K562 (cell line): ENCODE measurements around the gene CELSR1. TPM values are rescaled to one million over a fixed set of nuclear protein-coding genes. Genes with fewer than 3 reads are reported as not detected.

Experiments
- FIP1L1 ChIP-seq: fragments of 200-400 bp; formaldehyde crosslinking; IDR thresholded peaks from 2 replicates; pipeline ENCODE4 v1.6.1; 2018; ENCODE audit warnings: mild to moderate bottlenecking, low read depth, low read length; ENCODE audit not compliant: poor library complexity, severe bottlenecking
- HDAC6 ChIP-seq: IDR thresholded peaks from 2 replicates; pipeline ENCODE4 v1.6.1; 2012; ENCODE audit warnings: low read depth, mild to moderate bottlenecking, control low read depth, inconsistent platforms, low read length, moderate library complexity
- PML ChIP-seq: IDR thresholded peaks from 2 replicates; pipeline ENCODE4 v1.6.1; 2012; ENCODE audit warnings: low read length, inconsistent platforms
- SOX6 ChIP-seq: fragments of 450-650 bp; IDR thresholded peaks from 2 replicates; pipeline ENCODE4 v1.6.1; 2014; ENCODE audit warnings: mild to moderate bottlenecking
- WHSC1 ChIP-seq: IDR thresholded peaks from one replicate; pipeline ENCODE4 v1.6.1; 2012; ENCODE audit warnings: low read length, control low read depth, inconsistent platforms
- YBX1 ChIP-seq: fragments of 450-650 bp; IDR thresholded peaks from 2 replicates; pipeline ENCODE4 v1.7.1; 2016; ENCODE audit warnings: mild to moderate bottlenecking
- ZBTB7A ChIP-seq: IDR thresholded peaks from 2 replicates; pipeline ENCODE4 v1.6.1; 2011; ENCODE audit warnings: low read depth, mild to moderate bottlenecking, low read length, moderate library complexity, borderline replicate concordance; ENCODE audit not compliant: control insufficient read depth
- ZBTB8A ChIP-seq: fragments of 450-650 bp; IDR thresholded peaks from 2 replicates; pipeline ENCODE4 v1.6.1; 2018; ENCODE audit warnings: mild to moderate bottlenecking, moderate library complexity; ENCODE audit not compliant: partially characterized antibody
- polyA plus RNA-seq, 8 experiments: library from polyadenylated mRNA; depleted of rRNA in 4 of 8; stranded (reverse) in 5 of 8; unstranded in 3 of 8; fragments of >200 nt; fragmentation: Nextera tagmentation in 2 of 8; fragmentation: Illumina TruSeq in 1 of 8; extraction: Ambion mirVana in 2 of 8; extraction: Trizol in 1 of 8; gene quantifications; 2 replicates each; pipeline versions ENCODE4 v1.2.1 to v1.2.3, GENCODE V29; 2011 to 2014; ENCODE audit warnings: inconsistent platforms in 1 of 8, missing spikeins in 1 of 8
- total RNA-seq, 7 experiments: library from RNA; depleted of rRNA in 6 of 7; stranded (reverse); fragments of >200 nt in 6 of 7; fragmentation: Illumina TruSeq in 2 of 7; extraction: Trizol in 2 of 7; gene quantifications; 2 replicates each; pipeline versions ENCODE4 v1.2.1 to v1.2.3, GENCODE V29; 2011 to 2021; ENCODE audit warnings: low replicate concordance in 1 of 7
- TF ChIP-seq, protein P1 (sequence below): fragments of 250-450 bp; sonication (Bioruptor Pico); IDR thresholded peaks from 2 replicates; pipeline ENCODE4 v1.4.0; 2020; ENCODE audit warnings: mild to moderate bottlenecking
- TF ChIP-seq, protein P2 (sequence below): sonication (generic); formaldehyde crosslinking; IDR thresholded peaks from 2 replicates; pipeline ENCODE4 v1.8.0; 2022; ENCODE audit warnings: mild to moderate bottlenecking, missing genetic modification reagents
- TF ChIP-seq, protein P3 (sequence below): sonication (generic); formaldehyde crosslinking; IDR thresholded peaks from 2 replicates; pipeline ENCODE4 v1.8.1; 2023; ENCODE audit warnings: mild to moderate bottlenecking, missing genetic modification reagents
- TF ChIP-seq, protein P4 (sequence below), 2 experiments: IDR thresholded peaks; 2 replicates each; pipeline ENCODE4 v1.6.1; 2012; ENCODE audit warnings: improper control_type of control experiment in 2 of 2, low read depth in 2 of 2, low read length in 2 of 2, borderline replicate concordance in 1 of 2
- TF ChIP-seq, protein P5 (sequence below): fragments of 450-650 bp; IDR thresholded peaks from 2 replicates; pipeline ENCODE4 v1.6.1; 2016; ENCODE audit warnings: borderline replicate concordance
- TF ChIP-seq, protein P6 (sequence below): sonication (generic); formaldehyde crosslinking; IDR thresholded peaks from 2 replicates; pipeline ENCODE4 v1.4.0; 2020; ENCODE audit warnings: mild to moderate bottlenecking, missing genetic modification reagents

CELSR1 gene
- total and polyA plus RNA-seq, 9 of the 15 experiments (the other 6 are each of a cell fraction or from before 2014, with no cell fraction given), result under 0.01 to 0.09 TPM; not detected in 7

DNA sequence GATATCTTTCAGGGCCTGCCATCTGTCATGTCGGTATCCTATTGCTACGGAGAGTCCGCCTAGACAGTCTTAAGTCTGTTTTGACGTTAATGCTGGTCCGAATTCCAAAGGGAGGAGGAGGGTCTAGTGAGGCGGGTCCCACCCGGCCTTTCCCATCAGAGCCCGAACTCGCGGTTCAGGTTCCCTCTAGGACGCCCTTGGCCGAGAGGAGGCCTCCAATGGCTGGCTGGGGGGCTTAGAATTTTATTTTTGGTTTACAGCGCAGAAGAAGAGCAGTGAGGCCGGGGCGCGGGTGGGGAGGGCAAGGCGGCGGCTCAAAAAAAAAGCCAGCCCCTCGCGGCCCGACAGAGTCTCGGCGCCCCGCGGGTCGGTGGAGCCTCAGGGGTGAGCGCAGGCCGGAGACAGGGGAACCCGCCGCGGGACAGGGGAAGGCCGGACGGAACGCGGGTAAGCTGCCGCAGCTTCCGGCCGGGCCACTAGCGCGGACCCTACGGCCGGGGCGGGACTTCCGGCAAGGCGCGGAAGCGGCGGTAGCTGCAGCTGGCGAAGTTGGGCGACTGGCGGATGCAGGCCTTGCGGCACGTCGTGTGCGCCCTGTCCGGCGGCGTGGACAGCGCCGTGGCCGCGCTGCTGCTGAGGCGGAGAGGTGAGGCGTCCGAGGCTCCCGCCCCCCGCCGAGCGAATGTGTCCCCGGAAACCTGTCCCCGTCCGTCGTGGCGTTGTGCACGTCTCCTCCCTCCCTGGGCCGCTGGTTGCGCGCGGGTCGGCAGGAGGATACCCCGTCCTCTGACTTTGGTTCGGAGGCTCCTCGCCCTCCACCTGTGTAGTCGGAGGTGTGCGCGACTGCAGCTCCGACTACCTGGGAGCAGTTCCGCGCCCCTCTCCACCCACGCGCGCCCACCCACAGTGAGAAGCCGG is 202.0 kb downstream of the CELSR1 start, which contains the start of gene TRMU (continued):
- TF ChIP-seq, protein P1, sequence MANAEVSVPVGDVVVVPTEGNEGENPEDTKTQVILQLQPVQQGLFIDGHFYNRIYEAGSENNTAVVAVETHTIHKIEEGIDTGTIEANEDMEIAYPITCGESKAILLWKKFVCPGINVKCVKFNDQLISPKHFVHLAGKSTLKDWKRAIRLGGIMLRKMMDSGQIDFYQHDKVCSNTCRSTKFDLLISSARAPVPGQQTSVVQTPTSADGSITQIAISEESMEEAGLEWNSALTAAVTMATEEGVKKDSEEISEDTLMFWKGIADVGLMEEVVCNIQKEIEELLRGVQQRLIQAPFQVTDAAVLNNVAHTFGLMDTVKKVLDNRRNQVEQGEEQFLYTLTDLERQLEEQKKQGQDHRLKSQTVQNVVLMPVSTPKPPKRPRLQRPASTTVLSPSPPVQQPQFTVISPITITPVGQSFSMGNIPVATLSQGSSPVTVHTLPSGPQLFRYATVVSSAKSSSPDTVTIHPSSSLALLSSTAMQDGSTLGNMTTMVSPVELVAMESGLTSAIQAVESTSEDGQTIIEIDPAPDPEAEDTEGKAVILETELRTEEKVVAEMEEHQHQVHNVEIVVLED (CRISPR knock-in tag), result peak; percentile 69
- TF ChIP-seq, protein P2, sequence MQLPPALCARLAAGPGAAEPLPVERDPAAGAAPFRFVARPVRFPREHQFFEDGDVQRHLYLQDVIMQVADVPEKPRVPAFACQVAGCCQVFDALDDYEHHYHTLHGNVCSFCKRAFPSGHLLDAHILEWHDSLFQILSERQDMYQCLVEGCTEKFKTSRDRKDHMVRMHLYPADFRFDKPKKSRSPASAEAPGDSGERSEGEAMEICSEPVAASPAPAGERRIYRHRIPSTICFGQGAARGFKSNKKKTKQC (CRISPR knock-in tag), result no peak; the same call in 1 of the 2 replicates
- TF ChIP-seq, protein P3, sequence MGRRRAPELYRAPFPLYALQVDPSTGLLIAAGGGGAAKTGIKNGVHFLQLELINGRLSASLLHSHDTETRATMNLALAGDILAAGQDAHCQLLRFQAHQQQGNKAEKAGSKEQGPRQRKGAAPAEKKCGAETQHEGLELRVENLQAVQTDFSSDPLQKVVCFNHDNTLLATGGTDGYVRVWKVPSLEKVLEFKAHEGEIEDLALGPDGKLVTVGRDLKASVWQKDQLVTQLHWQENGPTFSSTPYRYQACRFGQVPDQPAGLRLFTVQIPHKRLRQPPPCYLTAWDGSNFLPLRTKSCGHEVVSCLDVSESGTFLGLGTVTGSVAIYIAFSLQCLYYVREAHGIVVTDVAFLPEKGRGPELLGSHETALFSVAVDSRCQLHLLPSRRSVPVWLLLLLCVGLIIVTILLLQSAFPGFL (CRISPR knock-in tag), result no peak
- TF ChIP-seq, protein P4, sequence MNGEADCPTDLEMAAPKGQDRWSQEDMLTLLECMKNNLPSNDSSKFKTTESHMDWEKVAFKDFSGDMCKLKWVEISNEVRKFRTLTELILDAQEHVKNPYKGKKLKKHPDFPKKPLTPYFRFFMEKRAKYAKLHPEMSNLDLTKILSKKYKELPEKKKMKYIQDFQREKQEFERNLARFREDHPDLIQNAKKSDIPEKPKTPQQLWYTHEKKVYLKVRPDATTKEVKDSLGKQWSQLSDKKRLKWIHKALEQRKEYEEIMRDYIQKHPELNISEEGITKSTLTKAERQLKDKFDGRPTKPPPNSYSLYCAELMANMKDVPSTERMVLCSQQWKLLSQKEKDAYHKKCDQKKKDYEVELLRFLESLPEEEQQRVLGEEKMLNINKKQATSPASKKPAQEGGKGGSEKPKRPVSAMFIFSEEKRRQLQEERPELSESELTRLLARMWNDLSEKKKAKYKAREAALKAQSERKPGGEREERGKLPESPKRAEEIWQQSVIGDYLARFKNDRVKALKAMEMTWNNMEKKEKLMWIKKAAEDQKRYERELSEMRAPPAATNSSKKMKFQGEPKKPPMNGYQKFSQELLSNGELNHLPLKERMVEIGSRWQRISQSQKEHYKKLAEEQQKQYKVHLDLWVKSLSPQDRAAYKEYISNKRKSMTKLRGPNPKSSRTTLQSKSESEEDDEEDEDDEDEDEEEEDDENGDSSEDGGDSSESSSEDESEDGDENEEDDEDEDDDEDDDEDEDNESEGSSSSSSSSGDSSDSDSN (IDR thresholded peaks at IDR 0.05; ENCODE audit: borderline replicate concordance in 1 of 2, low read depth in 2 of 2, low read length in 2 of 2), result peak; percentile 83 to 86; a peak in 3 of 4 replicates
- no peak for TF ChIP-seq SOX6
- TF ChIP-seq ZBTB8A, result no peak
- TF ChIP-seq FIP1L1, result peak; percentile 83
- TF ChIP-seq ZBTB7A, result peak; percentile 69; the same call in 1 of the 2 replicates
- TF ChIP-seq WHSC1, result no peak
- no peak for TF ChIP-seq YBX1
- TF ChIP-seq HDAC6, result no peak
- TF ChIP-seq, protein P5, sequence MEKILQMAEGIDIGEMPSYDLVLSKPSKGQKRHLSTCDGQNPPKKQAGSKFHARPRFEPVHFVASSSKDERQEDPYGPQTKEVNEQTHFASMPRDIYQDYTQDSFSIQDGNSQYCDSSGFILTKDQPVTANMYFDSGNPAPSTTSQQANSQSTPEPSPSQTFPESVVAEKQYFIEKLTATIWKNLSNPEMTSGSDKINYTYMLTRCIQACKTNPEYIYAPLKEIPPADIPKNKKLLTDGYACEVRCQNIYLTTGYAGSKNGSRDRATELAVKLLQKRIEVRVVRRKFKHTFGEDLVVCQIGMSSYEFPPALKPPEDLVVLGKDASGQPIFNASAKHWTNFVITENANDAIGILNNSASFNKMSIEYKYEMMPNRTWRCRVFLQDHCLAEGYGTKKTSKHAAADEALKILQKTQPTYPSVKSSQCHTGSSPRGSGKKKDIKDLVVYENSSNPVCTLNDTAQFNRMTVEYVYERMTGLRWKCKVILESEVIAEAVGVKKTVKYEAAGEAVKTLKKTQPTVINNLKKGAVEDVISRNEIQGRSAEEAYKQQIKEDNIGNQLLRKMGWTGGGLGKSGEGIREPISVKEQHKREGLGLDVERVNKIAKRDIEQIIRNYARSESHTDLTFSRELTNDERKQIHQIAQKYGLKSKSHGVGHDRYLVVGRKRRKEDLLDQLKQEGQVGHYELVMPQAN, result peak; percentile 59; the same call in 1 of the 2 replicates
- TF ChIP-seq PML, result no peak
- TF ChIP-seq, protein P6, sequence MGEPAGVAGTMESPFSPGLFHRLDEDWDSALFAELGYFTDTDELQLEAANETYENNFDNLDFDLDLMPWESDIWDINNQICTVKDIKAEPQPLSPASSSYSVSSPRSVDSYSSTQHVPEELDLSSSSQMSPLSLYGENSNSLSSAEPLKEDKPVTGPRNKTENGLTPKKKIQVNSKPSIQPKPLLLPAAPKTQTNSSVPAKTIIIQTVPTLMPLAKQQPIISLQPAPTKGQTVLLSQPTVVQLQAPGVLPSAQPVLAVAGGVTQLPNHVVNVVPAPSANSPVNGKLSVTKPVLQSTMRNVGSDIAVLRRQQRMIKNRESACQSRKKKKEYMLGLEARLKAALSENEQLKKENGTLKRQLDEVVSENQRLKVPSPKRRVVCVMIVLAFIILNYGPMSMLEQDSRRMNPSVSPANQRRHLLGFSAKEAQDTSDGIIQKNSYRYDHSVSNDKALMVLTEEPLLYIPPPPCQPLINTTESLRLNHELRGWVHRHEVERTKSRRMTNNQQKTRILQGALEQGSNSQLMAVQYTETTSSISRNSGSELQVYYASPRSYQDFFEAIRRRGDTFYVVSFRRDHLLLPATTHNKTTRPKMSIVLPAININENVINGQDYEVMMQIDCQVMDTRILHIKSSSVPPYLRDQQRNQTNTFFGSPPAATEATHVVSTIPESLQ (CRISPR knock-in tag), result peak; percentile 68; the same call in 1 of the 2 replicates
